Uterus (tissue), 4 donors: ENCODE data around the gene NKAIN2. TPM values are rescaled to one million over a fixed set of nuclear protein-coding genes. Genes with fewer than 3 reads are reported as not detected.

Experiments used
- DNase-seq, 2 donors: peaks; one replicate each; pipeline ENCODE4 v3.0.0-alpha.2; 2019 to 2020
- H3K27ac ChIP-seq, 2 donors: fragments of 200-600 bp; sonication (generic); 1 replicate in 1 of 2; 2 replicates in 1 of 2; pipeline ENCODE4 v1.5.1; 2016 to 2018
- H3K27me3 ChIP-seq, 2 donors: fragments of 200-600 bp; sonication (generic); one replicate each; pipeline ENCODE4 v1.5.1; 2018 to 2019; ENCODE audit warnings: control low read depth in 1 of 2
- H3K36me3 ChIP-seq, 2 donors: fragments of 200-600 bp; sonication (generic); one replicate each; pipeline ENCODE4 v1.5.1; 2019; ENCODE audit warnings: control low read depth in 1 of 2
- H3K4me1 ChIP-seq, 2 donors: fragments of 200-600 bp; sonication (generic); one replicate each; pipeline ENCODE4 v1.5.1; 2018 to 2019; ENCODE audit warnings: control low read depth in 1 of 2
- H3K4me3 ChIP-seq, 2 donors: fragments of 200-600 bp; sonication (generic); 1 replicate in 1 of 2; 2 replicates in 1 of 2; pipeline ENCODE4 v1.5.1; 2018 to 2019; ENCODE audit warnings: mild to moderate bottlenecking in 1 of 2
- H3K9me3 ChIP-seq, 2 donors: fragments of 200-600 bp; sonication (generic); one replicate each; pipeline ENCODE4 v1.5.1; 2019; ENCODE audit warnings: control low read depth in 1 of 2
- CTCF ChIP-seq, 4 experiments: fragments of 200-600 bp in 2 of 4; fragments of 450-650 bp in 2 of 4; sonication (generic) in 2 of 4; IDR thresholded peaks; one replicate each; pipeline ENCODE4 v1.5.1; 2016 to 2019; ENCODE audit warnings: antibody characterized with exemption in 4 of 4, mild to moderate bottlenecking in 2 of 4, moderate library complexity in 1 of 4
- POLR2A ChIP-seq, 2 donors: fragments of 450-650 bp; IDR thresholded peaks; one replicate each; pipeline ENCODE4 v1.6.1; 2016; ENCODE audit warnings: antibody characterized with exemption in 2 of 2, mild to moderate bottlenecking in 1 of 2, moderate library complexity in 1 of 2
- intact Hi-C: fragments of 100-400 bp; cut with DNase I; formaldehyde crosslinking; loops from one replicate; pipeline ENCODE4 v1.15.1; 2023; ENCODE audit warnings: low total_unique reads
- total RNA-seq, 4 donors: library from RNA; depleted of rRNA in 3 of 4; stranded (reverse); fragments of >200 nt in 3 of 4; gene quantifications; one replicate each; pipeline versions ENCODE4 v1.1.0 to v1.2.4, GENCODE V29; 2014 to 2023
- donor health status: DM: yes; HTN: yes; CAD: no.

NKAIN2 gene
- total RNA-seq, 4 donors from 2014 or later = 0.59 to 1.1 (median 1.0) TPM; not detected in 1

GRCh38 chr6:124768224-124768623 lies 964.6 kb downstream of the NKAIN2 start:
- H3K27me3 ChIP-seq = no peaks in the 10 kb centered on the region
- H3K36me3 ChIP-seq = no peaks in the 10 kb centered on the region
- intact Hi-C loops = no loop called here
- no peak overlapping the region for H3K4me3 ChIP-seq
- H3K27ac ChIP-seq = no peak overlapping the region
- no peak for TF ChIP-seq POLR2A (IDR thresholded peaks at IDR 0.05)
- no peak for TF ChIP-seq CTCF (IDR thresholded peaks at IDR 0.05)
- no peaks in the 10 kb centered on the region for H3K4me1 ChIP-seq
- no peak for DNase-seq
- H3K9me3 ChIP-seq = no peaks in the 10 kb centered on the region

- intact Hi-C loops = no loop called here
- Histone ChIP-seq H3K9me3 (no peaks in the 10 kb centered on the region), H3K27ac (no peak overlapping the region), H3K4me3 (no peak overlapping the region), H3K4me1 (no peaks in the 10 kb centered on the region), H3K36me3 (no peaks in the 10 kb centered on the region), H3K27me3 (no peaks in the 10 kb centered on the region)
- no peak for DNase-seq
- TF ChIP-seq CTCF (IDR thresholded peaks at IDR 0.05) = no peak
- no peak for TF ChIP-seq POLR2A (IDR thresholded peaks at IDR 0.05)
Measured at GRCh38 chr6:124769811-124770544, 966.3 kb downstream of the NKAIN2 start.

GRCh38 chr6:124770784-124771183 lies 967.1 kb downstream of the NKAIN2 start:
- intact Hi-C loops = no loop called here
- Histone ChIP-seq H3K9me3 (no peaks in the 10 kb centered on the region), H3K4me3 (no peak overlapping the region), H3K36me3 (no peaks in the 10 kb centered on the region), H3K27ac (no peak overlapping the region), H3K4me1 (no peaks in the 10 kb centered on the region), H3K27me3 (no peaks in the 10 kb centered on the region)
- TF ChIP-seq CTCF (IDR thresholded peaks at IDR 0.05) = no peak
- TF ChIP-seq POLR2A (IDR thresholded peaks at IDR 0.05) = no peak
- DNase-seq = no peak

- TF ChIP-seq CTCF (IDR thresholded peaks at IDR 0.05) (no peak), POLR2A (IDR thresholded peaks at IDR 0.05) (no peak)
- H3K4me3 ChIP-seq = no peak overlapping the region
- H3K27ac ChIP-seq = no peak overlapping the region
- intact Hi-C loops = no loop called here
- H3K9me3 ChIP-seq = no peaks in the 10 kb centered on the region
- no peaks in the 10 kb centered on the region for H3K27me3 ChIP-seq
- DNase-seq = no peak
- no peaks in the 10 kb centered on the region for H3K4me1 ChIP-seq
- no peaks in the 10 kb centered on the region for H3K36me3 ChIP-seq
Measured at GRCh38 chr6:124772733-124773319, 969.2 kb downstream of the NKAIN2 start.

GRCh38 chr6:124775121-124775520 lies 971.5 kb downstream of the NKAIN2 start:
- no peak for TF ChIP-seq POLR2A (IDR thresholded peaks at IDR 0.05)
- no peak for TF ChIP-seq CTCF (IDR thresholded peaks at IDR 0.05)
- H3K9me3 ChIP-seq = no peaks in the 10 kb centered on the region
- intact Hi-C loops = no loop called here

More at GRCh38 chr6:124775121-124775520, 971.5 kb downstream of the NKAIN2 start:
- no peak for DNase-seq
- H3K4me1 ChIP-seq = no peaks in the 10 kb centered on the region
- no peak overlapping the region for H3K27ac ChIP-seq
- H3K36me3 ChIP-seq = no peaks in the 10 kb centered on the region
- no peak overlapping the region for H3K4me3 ChIP-seq
- no peaks in the 10 kb centered on the region for H3K27me3 ChIP-seq
